Omental fat pad (tissue), 4 donors: ENCODE measurements around the gene EFCAB6. TPM values are rescaled to one million over a fixed set of nuclear protein-coding genes. Genes with fewer than 3 reads are reported as not detected.

ENCODE experiments used
- ATAC-seq: fragments of 150-250 bp; one replicate; pipeline ENCODE4 v1.9.1; 2016; ENCODE audit warnings: mild to moderate bottlenecking, moderate library complexity; ENCODE audit not compliant: low FRiP score
- DNase-seq: peaks from one replicate; pipeline ENCODE4 v3.0.0-alpha.2; 2019; ENCODE audit warnings: low spot score
- total RNA-seq, 4 donors: library from RNA; depleted of rRNA; stranded (reverse); fragments of >200 nt; gene quantifications; one replicate each; pipeline ENCODE4 v1.1.0, GENCODE V29; 2016
- TF ChIP-seq, protein P1 (sequence below), 3 donors: fragments of 450-650 bp; IDR thresholded peaks; one replicate each; pipeline ENCODE4 v1.5.1; 2016 to 2017; ENCODE audit warnings: antibody characterized with exemption in 3 of 3, mild to moderate bottlenecking in 3 of 3, moderate library complexity in 2 of 3

Gene EFCAB6
- total RNA-seq, 4 donors from 2014 or later = 0.48 to 3.2 (median 1.9) TPM

- TF ChIP-seq, protein P1, sequence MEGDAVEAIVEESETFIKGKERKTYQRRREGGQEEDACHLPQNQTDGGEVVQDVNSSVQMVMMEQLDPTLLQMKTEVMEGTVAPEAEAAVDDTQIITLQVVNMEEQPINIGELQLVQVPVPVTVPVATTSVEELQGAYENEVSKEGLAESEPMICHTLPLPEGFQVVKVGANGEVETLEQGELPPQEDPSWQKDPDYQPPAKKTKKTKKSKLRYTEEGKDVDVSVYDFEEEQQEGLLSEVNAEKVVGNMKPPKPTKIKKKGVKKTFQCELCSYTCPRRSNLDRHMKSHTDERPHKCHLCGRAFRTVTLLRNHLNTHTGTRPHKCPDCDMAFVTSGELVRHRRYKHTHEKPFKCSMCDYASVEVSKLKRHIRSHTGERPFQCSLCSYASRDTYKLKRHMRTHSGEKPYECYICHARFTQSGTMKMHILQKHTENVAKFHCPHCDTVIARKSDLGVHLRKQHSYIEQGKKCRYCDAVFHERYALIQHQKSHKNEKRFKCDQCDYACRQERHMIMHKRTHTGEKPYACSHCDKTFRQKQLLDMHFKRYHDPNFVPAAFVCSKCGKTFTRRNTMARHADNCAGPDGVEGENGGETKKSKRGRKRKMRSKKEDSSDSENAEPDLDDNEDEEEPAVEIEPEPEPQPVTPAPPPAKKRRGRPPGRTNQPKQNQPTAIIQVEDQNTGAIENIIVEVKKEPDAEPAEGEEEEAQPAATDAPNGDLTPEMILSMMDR (IDR thresholded peaks at IDR 0.05) = no peak
- no peak for ATAC-seq
- no peak for DNase-seq
Measured at GRCh38 chr22:43714104-43714503, 98.0 kb downstream of the EFCAB6 start.

GRCh38 chr22:43711681-43712080 is 100.4 kb downstream of the EFCAB6 start:
- no peak for DNase-seq
- no peak for ATAC-seq
- TF ChIP-seq, protein P1 (IDR thresholded peaks at IDR 0.05) = no peak

GRCh38 chr22:43707648-43708047 is 104.5 kb downstream of the EFCAB6 start:
- DNase-seq (no peak), ATAC-seq (no peak)
- TF ChIP-seq, protein P1 (IDR thresholded peaks at IDR 0.05) = no peak

- DNase-seq (no peak), ATAC-seq (no peak)
- TF ChIP-seq, protein P1 (IDR thresholded peaks at IDR 0.05) = no peak
Measured at GRCh38 chr22:43706571-43707328, 105.4 kb downstream of the EFCAB6 start.

DNA sequence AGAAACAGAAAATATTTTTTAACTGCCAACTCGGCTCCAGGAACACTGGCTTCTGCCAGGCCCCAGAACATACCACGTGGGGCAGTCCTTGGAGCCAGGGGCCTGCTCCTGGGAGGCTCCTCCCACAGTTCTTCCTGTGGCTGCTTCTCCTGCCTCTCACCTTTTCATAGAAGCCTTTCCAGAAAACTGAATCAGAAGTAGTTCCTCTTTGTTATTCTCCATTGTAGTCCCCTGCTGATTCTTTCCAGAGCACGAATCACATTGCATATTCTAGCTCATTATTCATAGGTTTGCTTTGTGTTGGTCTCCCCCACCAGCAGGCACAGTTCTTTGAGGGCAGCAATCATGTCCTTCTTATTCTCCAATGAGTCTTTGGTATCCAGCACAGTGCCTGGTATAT is 106.0 kb downstream of the EFCAB6 start:
- DNase-seq (no peak), ATAC-seq (no peak)
- TF ChIP-seq, protein P1 (IDR thresholded peaks at IDR 0.05) = no peak

- no peak for ATAC-seq
- TF ChIP-seq, protein P1 (IDR thresholded peaks at IDR 0.05) = no peak
- no peak for DNase-seq
Measured at GRCh38 chr22:43704051-43704450, 108.1 kb downstream of the EFCAB6 start.

DNA sequence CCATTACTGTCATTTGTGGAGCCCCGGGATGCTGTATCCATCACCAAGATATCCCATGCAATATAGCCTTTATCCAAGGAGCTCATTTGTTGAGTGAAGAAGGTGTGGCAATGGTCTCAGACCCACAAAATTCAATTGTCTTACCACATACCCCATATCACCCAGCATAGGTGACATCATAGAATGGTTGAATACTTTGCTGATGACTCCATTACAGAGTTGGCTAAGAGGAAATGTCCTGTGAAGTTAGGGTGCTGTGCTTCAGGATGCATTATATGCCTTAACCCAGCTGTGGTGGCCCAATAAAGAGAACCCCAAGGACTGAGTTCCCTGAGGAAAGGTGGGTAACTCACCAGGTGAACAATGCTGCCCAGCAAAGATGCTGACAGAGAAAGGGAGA is 113.7 kb downstream of the EFCAB6 start:
- ATAC-seq = no peak
- TF ChIP-seq, protein P1 (IDR thresholded peaks at IDR 0.05) = no peak
- DNase-seq = no peak
